Activated naive CD4-positive, alpha-beta T cell treated with anti-CD3 and anti-CD28 coated beads for 36 hours (primary cell): Measurements from ENCODE around the gene SMYD4. TPM values are rescaled to one million over a fixed set of nuclear protein-coding genes. Genes with fewer than 3 reads are reported as not detected.
"Not testable (repeated sequence)": the region's sequence is repeated elsewhere in the genome, so short reads cannot be mapped to it uniquely, and the experiment has no call there.

ENCODE experiments used
- CTCF ChIA-PET: fragments of 350-600 bp; sonication (Branson Sonifier 250); formaldehyde crosslinking; loops from one replicate; lab custom pipeline; 2021; ENCODE audit warnings: antibody characterized with exemption; lab: Charles Lee
- DNase-seq: peaks from one replicate; pipeline ENCODE4 v3.0.0-alpha.2; 2020
- H3K27ac Mint-ChIP-seq: one replicate; pipeline ENCODE4 v1.8.0; 2021; ENCODE audit warnings: mild to moderate bottlenecking, mixed read lengths
- H3K27me3 Mint-ChIP-seq: one replicate; pipeline ENCODE4 v1.8.0; 2021; ENCODE audit warnings: low read depth, mixed read lengths
- H3K36me3 Mint-ChIP-seq: one replicate; pipeline ENCODE4 v1.8.0; 2021; ENCODE audit warnings: low read depth, mixed read lengths
- H3K4me1 Mint-ChIP-seq: one replicate; pipeline ENCODE4 v1.8.0; 2021; ENCODE audit warnings: low read depth, mixed read lengths
- H3K4me3 Mint-ChIP-seq: one replicate; pipeline ENCODE4 v1.8.0; 2021; ENCODE audit warnings: mild to moderate bottlenecking, moderate library complexity, mixed read lengths
- H3K9me3 Mint-ChIP-seq: one replicate; pipeline ENCODE4 v1.8.0; 2021; ENCODE audit warnings: mixed read lengths
- intact Hi-C: fragments of 100-400 bp; cut with micrococcal nuclease; formaldehyde crosslinking; loops from one replicate; pipeline ENCODE4 v1.15.1; 2023
- total RNA-seq, 2 experiments: library from RNA; stranded (reverse); gene quantifications; one replicate each; pipeline ENCODE4 v1.2.3, GENCODE V29; 2021

The SMYD4 gene
- total RNA-seq, 2 experiments from 2014 or later = 18.7 to 22.0 TPM

- intact Hi-C loops = no loop called here
- CTCF ChIA-PET = no interaction called here
- H3K27me3 Mint-ChIP-seq = no peaks in the 10 kb centered on the region
- peak overlapping the region; percentile 13 for H3K27ac Mint-ChIP-seq
- H3K36me3 Mint-ChIP-seq = peaks cover 9% of the 10 kb centered on the region
- no peaks in the 10 kb centered on the region for H3K9me3 Mint-ChIP-seq
- no peak for DNase-seq
- H3K4me3 Mint-ChIP-seq = no peak overlapping the region
- peaks cover 3% of the 10 kb centered on the region for H3K4me1 Mint-ChIP-seq
These were observed 52.8 kb downstream of the SMYD4 start for GRCh38 chr17:1776857-1777256.

GRCh38 chr17:1776328-1776727 lies 53.4 kb downstream of the SMYD4 start:
- intact Hi-C loops = no loop called here
- H3K27ac Mint-ChIP-seq = no peak overlapping the region
- H3K4me1 Mint-ChIP-seq = peaks cover 3% of the 10 kb centered on the region
- peaks cover 5% of the 10 kb centered on the region for H3K36me3 Mint-ChIP-seq
- H3K27me3 Mint-ChIP-seq = no peaks in the 10 kb centered on the region
- CTCF ChIA-PET = no interaction called here
- DNase-seq = no peak
- H3K9me3 Mint-ChIP-seq = no peaks in the 10 kb centered on the region
- H3K4me3 Mint-ChIP-seq = no peak overlapping the region

GRCh38 chr17:1774390-1775176 lies 55.1 kb downstream of the SMYD4 start:
- Mint-ChIP-seq H3K9me3 (no peaks in the 10 kb centered on the region), H3K27ac (no peak overlapping the region), H3K27me3 (no peaks in the 10 kb centered on the region), H3K4me1 (peaks cover 4% of the 10 kb centered on the region), H3K36me3 (peaks cover 5% of the 10 kb centered on the region), H3K4me3 (no peak overlapping the region)
- CTCF ChIA-PET = no interaction called here
- DNase-seq = no peak
- intact Hi-C loops = no loop called here

- peaks cover 5% of the 10 kb centered on the region for H3K36me3 Mint-ChIP-seq
- H3K4me3 Mint-ChIP-seq = no peak overlapping the region
- CTCF ChIA-PET = interaction anchor here (0.8 to 1.0 kb wide), 2 partner anchors 53 to 580 kb away, joined by 4 read pairs; no protein-coding TSS in a partner anchor
- H3K9me3 Mint-ChIP-seq = no peaks in the 10 kb centered on the region
- no peak for DNase-seq
- H3K27ac Mint-ChIP-seq = no peak overlapping the region
- no peaks in the 10 kb centered on the region for H3K27me3 Mint-ChIP-seq
- H3K4me1 Mint-ChIP-seq = peaks cover 7% of the 10 kb centered on the region
- intact Hi-C loops = no loop called here
These were observed 56.0 kb downstream of the SMYD4 start for GRCh38 chr17:1773696-1774181.

GRCh38 chr17:1773000-1773695 lies 56.6 kb downstream of the SMYD4 start:
- not testable (repeated sequence) for H3K27ac Mint-ChIP-seq, H3K4me1 Mint-ChIP-seq
- CTCF ChIA-PET = interaction anchor here (0.8 to 1.0 kb wide), 2 partner anchors 52 to 581 kb away, joined by 4 read pairs; no protein-coding TSS in a partner anchor

GRCh38 chr17:1769822-1770477 lies 59.8 kb downstream of the SMYD4 start:
- Mint-ChIP-seq H3K27me3 (no peaks in the 10 kb centered on the region), H3K4me1 (peaks cover 7% of the 10 kb centered on the region), H3K4me3 (no peak overlapping the region), H3K36me3 (no peaks in the 10 kb centered on the region), H3K9me3 (no peaks in the 10 kb centered on the region), H3K27ac (no peak overlapping the region)
- intact Hi-C loops = no loop called here
- CTCF ChIA-PET = no interaction called here
- DNase-seq = no peak

More at GRCh38 chr17:1773000-1773695, 56.6 kb downstream of the SMYD4 start:
- H3K9me3 Mint-ChIP-seq, intact Hi-C loops, H3K36me3 Mint-ChIP-seq, DNase-seq, H3K4me3 Mint-ChIP-seq, H3K27me3 Mint-ChIP-seq: not testable (repeated sequence)

- CTCF ChIA-PET = no interaction called here
- intact Hi-C loops = no loop called here
- H3K27me3 Mint-ChIP-seq = no peaks in the 10 kb centered on the region
- no peaks in the 10 kb centered on the region for H3K9me3 Mint-ChIP-seq
- H3K4me3 Mint-ChIP-seq = no peak overlapping the region
- no peak for DNase-seq
- peaks cover 24% of the 10 kb centered on the region for H3K4me1 Mint-ChIP-seq
- no peak overlapping the region for H3K27ac Mint-ChIP-seq
- H3K36me3 Mint-ChIP-seq = no peaks in the 10 kb centered on the region
These were observed 62.3 kb downstream of the SMYD4 start for GRCh38 chr17:1767358-1767757.

GRCh38 chr17:1766382-1767135 lies 63.1 kb downstream of the SMYD4 start:
- peaks cover 27% of the 10 kb centered on the region for H3K4me1 Mint-ChIP-seq
- H3K36me3 Mint-ChIP-seq = no peaks in the 10 kb centered on the region
- no peaks in the 10 kb centered on the region for H3K9me3 Mint-ChIP-seq

GRCh38 chr17:1765576-1765975 lies 64.1 kb downstream of the SMYD4 start:
- Mint-ChIP-seq H3K27ac (no peak overlapping the region), H3K27me3 (no peaks in the 10 kb centered on the region), H3K4me3 (no peak overlapping the region), H3K9me3 (no peaks in the 10 kb centered on the region), H3K4me1 (peaks cover 27% of the 10 kb centered on the region), H3K36me3 (no peaks in the 10 kb centered on the region)
- CTCF ChIA-PET = interaction anchor here (1.2 kb wide), 1 partner anchor 44 kb away, joined by 4 read pairs; no protein-coding TSS in a partner anchor
- no peak for DNase-seq
- intact Hi-C loops = no loop called here

More at GRCh38 chr17:1766382-1767135, 63.1 kb downstream of the SMYD4 start:
- no peak for DNase-seq
- Mint-ChIP-seq H3K27ac (no peak overlapping the region), H3K27me3 (no peaks in the 10 kb centered on the region), H3K4me3 (no peak overlapping the region)
- intact Hi-C loops = no loop called here
- CTCF ChIA-PET = interaction anchor here (1.2 kb wide), 1 partner anchor 45 kb away, joined by 4 read pairs; no protein-coding TSS in a partner anchor

- H3K4me3 Mint-ChIP-seq, DNase-seq, intact Hi-C loops, H3K9me3 Mint-ChIP-seq, H3K27ac Mint-ChIP-seq, H3K27me3 Mint-ChIP-seq, H3K36me3 Mint-ChIP-seq: not testable (repeated sequence)
- CTCF ChIA-PET = interaction anchor here (1.3 kb wide), 1 partner anchor 43 kb away, joined by 5 read pairs; no protein-coding TSS in a partner anchor
- peaks cover 27% of the 10 kb centered on the region for H3K4me1 Mint-ChIP-seq
These were observed 65.0 kb downstream of the SMYD4 start for GRCh38 chr17:1764705-1765104.

GRCh38 chr17:1764284-1764683 lies 65.4 kb downstream of the SMYD4 start:
- no peaks in the 10 kb centered on the region for H3K9me3 Mint-ChIP-seq
- DNase-seq = peak; percentile 51
- no peak overlapping the region for H3K4me3 Mint-ChIP-seq
- H3K27ac Mint-ChIP-seq = no peak overlapping the region
- peaks cover 23% of the 10 kb centered on the region for H3K4me1 Mint-ChIP-seq
- no peaks in the 10 kb centered on the region for H3K36me3 Mint-ChIP-seq
- no peaks in the 10 kb centered on the region for H3K27me3 Mint-ChIP-seq
- CTCF ChIA-PET = interaction anchor here (1.3 kb wide), 1 partner anchor 43 kb away, joined by 5 read pairs; no protein-coding TSS in a partner anchor
- intact Hi-C loops = no loop called here
